ENCODE data around the gene LRRC25.

GRCh38 chr19:18385675-18386542 is 11.5 kb downstream of the LRRC25 start, which contains the start of gene GDF15:
- TF ChIP-seq, protein P1, sequence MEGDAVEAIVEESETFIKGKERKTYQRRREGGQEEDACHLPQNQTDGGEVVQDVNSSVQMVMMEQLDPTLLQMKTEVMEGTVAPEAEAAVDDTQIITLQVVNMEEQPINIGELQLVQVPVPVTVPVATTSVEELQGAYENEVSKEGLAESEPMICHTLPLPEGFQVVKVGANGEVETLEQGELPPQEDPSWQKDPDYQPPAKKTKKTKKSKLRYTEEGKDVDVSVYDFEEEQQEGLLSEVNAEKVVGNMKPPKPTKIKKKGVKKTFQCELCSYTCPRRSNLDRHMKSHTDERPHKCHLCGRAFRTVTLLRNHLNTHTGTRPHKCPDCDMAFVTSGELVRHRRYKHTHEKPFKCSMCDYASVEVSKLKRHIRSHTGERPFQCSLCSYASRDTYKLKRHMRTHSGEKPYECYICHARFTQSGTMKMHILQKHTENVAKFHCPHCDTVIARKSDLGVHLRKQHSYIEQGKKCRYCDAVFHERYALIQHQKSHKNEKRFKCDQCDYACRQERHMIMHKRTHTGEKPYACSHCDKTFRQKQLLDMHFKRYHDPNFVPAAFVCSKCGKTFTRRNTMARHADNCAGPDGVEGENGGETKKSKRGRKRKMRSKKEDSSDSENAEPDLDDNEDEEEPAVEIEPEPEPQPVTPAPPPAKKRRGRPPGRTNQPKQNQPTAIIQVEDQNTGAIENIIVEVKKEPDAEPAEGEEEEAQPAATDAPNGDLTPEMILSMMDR (IDR thresholded peaks at IDR 0.05): peak; percentile 78
- TF ChIP-seq CREB1 (CRISPR knock-in tag; IDR thresholded peaks at IDR 0.05) (no peak), PREB (CRISPR knock-in tag; IDR thresholded peaks at IDR 0.05; ENCODE audit: borderline replicate concordance) (no peak)

Measured in WTC11 (cell line).